PC-9 (cell line): Measurements from ENCODE around the gene DIPK1B.

Experiments
- CTCF ChIP-seq: fragments of 200-600 bp; sonication (generic); conservative IDR thresholded peaks from 2 replicates; pipeline ENCODE4 v1.6.1; 2017; ENCODE audit warnings: mixed run types, antibody characterized with exemption, mild to moderate bottlenecking, moderate library complexity
- EZH2 ChIP-seq: fragments of 200-600 bp; sonication (generic); IDR thresholded peaks from 2 replicates; pipeline ENCODE4 v1.8.0; 2017; ENCODE audit warnings: antibody characterized with exemption, low read depth

DNA sequence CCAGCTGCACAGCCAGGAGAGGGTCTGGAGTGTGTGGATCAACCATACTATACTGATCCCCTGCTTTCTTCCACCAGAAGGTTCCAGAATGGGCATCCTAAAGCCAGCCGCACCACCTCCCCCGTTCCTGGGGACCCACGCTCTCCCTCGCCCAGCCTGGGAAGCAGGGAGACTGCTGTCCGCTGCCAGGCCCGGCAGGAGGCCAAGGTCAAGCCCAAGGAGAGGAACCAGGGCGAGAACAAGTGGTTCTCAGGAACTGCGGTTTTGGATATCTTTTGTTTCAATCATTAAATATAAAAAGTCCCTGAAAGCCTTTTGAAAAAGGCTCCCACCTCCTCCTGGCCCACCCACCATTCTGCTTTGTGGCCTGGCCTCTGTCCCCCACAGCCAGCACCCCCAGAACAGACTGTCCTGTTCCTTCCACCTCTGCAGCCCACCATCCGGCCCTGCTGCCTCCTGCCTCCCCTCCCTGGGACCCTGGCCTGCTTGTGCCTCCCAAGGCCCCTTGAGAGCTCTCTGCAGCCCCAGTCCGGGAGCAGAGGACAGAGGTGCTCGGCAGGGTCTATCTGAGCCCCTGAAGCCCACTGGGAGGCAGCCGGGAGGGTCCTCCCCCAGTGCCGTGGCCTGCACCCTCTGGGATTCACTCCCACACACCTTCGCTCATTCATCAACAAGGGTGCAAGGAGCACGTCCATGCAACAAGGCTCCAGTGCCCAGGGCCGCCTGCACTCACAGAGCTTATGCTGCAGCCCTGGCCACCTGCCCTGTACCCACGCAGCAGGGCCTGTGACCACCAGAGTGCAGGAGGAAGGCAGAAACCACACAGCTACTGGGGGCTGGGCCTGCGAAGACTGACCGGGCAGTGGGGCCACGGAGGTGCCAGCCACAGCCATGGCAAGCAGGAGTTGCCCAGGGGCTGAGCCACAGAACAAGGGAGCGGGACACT, 36.6 kb downstream of the DIPK1B start:
- no peak for TF ChIP-seq CTCF
- TF ChIP-seq EZH2, result no peak
